ENCODE measurements around the gene TEKT5. TPM values are rescaled to one million over a fixed set of nuclear protein-coding genes. Genes with fewer than 3 reads are reported as not detected.

TEKT5 gene
- total RNA-seq, 2 donors from 2014 or later = not detected

DNA sequence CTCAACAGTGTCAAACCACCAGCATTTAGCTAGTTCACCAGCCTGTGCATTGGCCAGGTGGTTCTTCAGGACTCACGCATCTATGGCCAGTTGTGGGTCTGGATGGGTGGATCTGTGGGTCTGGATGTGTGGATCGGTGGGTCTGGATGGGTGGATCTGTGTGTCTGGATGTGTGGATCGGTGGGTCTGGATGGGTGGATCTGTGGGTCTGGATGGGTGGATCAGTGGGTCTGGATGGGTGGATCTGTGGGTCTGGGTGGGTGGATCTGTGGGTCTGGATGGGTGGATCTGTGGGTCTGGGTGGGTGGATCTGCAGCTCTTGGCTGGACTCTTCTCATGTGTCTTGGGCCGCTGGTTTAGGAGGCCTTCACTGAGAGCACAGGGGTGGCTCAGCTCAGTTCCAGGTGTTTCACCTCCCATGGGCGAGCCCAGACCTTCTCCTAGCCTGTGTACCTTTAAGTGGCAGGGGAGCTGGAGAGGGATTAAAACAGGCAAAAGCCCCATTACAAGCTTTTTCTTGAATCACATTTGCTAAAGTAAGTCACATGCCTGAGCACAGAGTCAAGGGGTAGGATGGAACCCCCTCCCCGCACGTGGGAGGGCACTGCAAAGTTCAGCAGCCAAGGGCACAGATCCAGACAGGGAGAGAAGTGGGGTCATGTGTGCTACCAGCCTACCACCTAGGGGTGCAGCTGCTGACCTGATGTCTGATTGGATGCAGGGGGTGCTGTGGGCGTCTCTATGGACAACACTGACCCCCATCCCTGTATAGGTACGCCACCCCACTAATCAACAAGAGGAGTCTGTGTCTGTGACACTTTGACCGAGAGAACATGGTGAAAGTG, 45.5 kb upstream of the TEKT5 start:
- H3K4me1 ChIP-seq = peaks cover 0 to 41% of the 10 kb centered on the region in 2 donors
- no peak overlapping the region for H3K27ac ChIP-seq
- no peaks in the 10 kb centered on the region for H3K9me3 ChIP-seq
- no peaks in the 10 kb centered on the region for H3K27me3 ChIP-seq
- H3K4me3 ChIP-seq = no peak overlapping the region
- H3K36me3 ChIP-seq = no peaks in the 10 kb centered on the region
- TF ChIP-seq, protein P1, sequence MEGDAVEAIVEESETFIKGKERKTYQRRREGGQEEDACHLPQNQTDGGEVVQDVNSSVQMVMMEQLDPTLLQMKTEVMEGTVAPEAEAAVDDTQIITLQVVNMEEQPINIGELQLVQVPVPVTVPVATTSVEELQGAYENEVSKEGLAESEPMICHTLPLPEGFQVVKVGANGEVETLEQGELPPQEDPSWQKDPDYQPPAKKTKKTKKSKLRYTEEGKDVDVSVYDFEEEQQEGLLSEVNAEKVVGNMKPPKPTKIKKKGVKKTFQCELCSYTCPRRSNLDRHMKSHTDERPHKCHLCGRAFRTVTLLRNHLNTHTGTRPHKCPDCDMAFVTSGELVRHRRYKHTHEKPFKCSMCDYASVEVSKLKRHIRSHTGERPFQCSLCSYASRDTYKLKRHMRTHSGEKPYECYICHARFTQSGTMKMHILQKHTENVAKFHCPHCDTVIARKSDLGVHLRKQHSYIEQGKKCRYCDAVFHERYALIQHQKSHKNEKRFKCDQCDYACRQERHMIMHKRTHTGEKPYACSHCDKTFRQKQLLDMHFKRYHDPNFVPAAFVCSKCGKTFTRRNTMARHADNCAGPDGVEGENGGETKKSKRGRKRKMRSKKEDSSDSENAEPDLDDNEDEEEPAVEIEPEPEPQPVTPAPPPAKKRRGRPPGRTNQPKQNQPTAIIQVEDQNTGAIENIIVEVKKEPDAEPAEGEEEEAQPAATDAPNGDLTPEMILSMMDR (IDR thresholded peaks at IDR 0.05) = no peak
- DNase-seq (ENCODE audit: low spot score) = peak; percentile 55

DNA sequence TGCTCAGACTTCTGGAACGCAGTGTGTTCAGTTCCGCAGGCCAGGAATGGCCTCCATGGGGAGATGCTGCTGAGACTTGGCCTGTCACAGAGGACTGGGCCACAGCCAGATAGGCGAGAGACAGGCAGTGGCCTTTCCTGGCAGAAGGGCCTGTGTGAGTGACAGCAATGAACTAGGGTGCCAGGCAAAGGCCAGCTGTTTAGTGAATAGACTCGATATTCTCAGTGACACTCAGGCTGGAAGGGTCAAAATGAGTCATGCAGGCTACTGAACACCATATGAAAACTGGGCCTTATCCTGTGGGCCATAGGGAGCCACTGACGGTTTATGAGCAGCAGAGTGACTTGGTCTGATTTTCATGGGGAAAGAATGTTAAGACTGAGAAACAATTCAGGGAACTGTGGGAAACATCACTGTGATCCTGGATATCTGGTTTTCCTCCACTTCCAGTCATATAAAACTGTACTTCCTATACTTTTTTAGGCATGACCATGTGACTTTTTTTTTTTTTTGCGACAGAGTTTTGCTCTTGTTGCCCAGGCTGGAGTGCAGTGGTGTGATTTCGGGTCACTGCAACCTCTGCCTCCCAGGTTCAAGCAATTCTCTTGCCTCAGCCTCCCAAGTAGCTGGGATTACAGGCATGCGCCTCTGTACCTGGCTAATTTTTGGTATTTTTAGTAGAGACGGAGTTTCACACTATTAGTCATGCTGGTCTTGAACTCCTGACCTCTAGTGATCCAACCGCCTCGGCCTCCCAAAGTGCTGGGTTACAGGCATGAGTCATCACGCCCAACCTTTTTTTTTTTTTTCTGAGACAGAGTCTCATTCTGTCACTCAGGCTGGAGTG, 43.7 kb upstream of the TEKT5 start:
- Histone ChIP-seq H3K27me3 (no peaks in the 10 kb centered on the region), H3K9me3 (no peaks in the 10 kb centered on the region), H3K27ac (peak overlapping the region; percentile 73 to 86), H3K4me1 (peaks cover 0 to 30% of the 10 kb centered on the region in 2 donors), H3K36me3 (no peaks in the 10 kb centered on the region), H3K4me3 (no peak overlapping the region)
- DNase-seq (ENCODE audit: low spot score) = peak; percentile 90
- TF ChIP-seq, protein P1 (IDR thresholded peaks at IDR 0.05) = no peak

DNA sequence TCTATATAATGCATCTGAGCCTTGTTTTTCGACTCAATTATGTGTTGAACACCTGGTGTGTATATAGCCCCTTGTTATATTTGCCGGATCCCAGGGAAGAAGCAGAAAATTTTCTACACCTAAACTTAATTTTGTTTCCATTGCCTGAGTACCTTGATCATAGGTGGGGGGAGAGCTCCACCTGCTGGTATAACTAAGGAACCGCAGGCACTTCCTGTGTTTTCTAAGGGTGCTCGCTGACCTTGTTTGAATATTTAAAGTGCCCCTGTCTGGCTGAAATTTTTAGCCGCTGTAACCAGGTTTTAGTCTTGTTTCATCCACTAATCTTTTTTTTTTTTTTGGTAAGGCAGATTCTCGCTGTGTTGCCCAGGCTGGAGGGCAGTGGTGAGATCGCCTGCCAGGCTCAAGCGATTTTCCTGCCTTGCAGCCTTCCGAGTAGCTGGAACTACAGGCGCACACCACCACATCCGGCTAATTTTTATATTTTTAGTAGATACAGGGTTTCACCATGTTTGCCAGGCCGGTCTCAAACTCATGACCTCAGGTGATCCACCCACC, 42.4 kb upstream of the TEKT5 start:
- no peak overlapping the region for H3K4me3 ChIP-seq
- no peaks in the 10 kb centered on the region for H3K9me3 ChIP-seq
- peaks cover 0 to 20% of the 10 kb centered on the region in 2 donors for H3K4me1 ChIP-seq
- H3K27ac ChIP-seq = peak overlapping the region; percentile 73 to 86
- DNase-seq (ENCODE audit: low spot score) = peak; percentile 77
- H3K27me3 ChIP-seq = no peaks in the 10 kb centered on the region
- no peaks in the 10 kb centered on the region for H3K36me3 ChIP-seq
- TF ChIP-seq, protein P1 (IDR thresholded peaks at IDR 0.05) = peak; percentile 92 to 93

DNA sequence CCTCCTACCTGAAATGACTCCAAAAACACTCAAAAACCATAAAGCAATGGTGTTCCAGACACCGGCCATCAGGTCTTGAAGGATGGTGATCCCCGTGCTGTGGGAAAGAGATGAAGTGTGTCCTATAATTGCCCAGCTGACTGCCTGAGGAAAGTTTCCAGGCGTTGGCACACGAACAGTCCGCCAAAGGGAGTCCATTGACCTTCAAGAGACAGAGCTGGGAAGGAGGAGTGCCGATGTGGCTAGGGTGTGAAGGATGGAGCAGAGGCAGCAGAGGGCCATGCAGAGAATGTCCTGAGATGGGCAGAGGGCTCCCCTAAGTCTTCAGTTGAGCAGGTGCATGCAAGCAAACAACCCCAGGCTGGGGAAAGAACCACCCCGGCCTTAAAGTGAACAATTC, 37.1 kb upstream of the TEKT5 start:
- no peaks in the 10 kb centered on the region for H3K27me3 ChIP-seq
- H3K9me3 ChIP-seq = no peaks in the 10 kb centered on the region
- no peaks in the 10 kb centered on the region for H3K36me3 ChIP-seq
- TF ChIP-seq, protein P1 (IDR thresholded peaks at IDR 0.05) = no peak
- no peak overlapping the region for H3K27ac ChIP-seq
- no peak overlapping the region for H3K4me3 ChIP-seq
- no peaks in the 10 kb centered on the region for H3K4me1 ChIP-seq
- DNase-seq (ENCODE audit: low spot score) = no peak

DNA sequence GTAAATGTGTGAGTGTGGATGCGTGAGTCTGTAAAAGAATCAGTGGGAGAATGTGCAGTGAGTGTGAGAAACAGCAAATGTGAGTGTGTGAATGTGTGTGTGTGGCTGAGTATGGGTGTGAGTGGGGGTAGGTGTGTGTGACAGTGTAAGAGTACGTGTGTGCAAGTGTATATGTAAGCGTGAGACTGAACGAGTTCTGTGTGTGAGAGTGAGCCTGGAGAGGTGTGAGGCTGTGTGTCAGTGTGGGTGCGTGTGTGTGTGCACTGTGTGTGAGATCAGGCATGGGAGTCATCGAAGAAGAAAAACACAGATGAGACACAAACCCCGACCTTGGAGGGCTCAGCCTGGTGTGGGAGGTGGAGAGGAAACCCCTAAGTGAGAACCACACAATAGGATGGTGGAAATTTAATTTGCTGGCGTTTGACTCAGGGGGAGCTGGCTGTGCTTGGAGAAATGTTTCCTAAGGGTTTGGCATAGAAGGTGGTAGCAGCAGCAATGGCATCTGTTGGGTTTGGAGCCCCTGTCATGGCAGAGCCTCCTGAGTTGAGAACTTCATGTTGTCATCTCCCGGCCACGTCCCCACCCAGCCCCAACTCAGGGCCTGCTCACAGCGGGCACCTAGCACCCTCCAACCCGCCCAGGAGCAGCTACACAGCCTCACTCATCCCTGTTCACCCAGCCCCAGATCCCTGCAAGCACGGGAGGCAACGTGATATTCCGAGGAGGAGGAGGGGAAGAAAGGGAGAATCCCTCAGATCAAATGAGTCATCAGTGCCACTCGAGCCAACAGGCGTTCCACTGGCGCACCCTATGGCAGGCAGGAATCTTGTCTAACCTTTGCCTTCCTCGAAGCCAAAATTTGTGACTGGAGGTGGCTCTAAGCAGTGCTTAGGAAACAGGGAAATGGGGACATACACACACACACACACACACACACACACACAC, 34.6 kb upstream of the TEKT5 start:
- no peak overlapping the region for H3K27ac ChIP-seq
- H3K4me3 ChIP-seq = no peak overlapping the region
- no peaks in the 10 kb centered on the region for H3K4me1 ChIP-seq
- no peaks in the 10 kb centered on the region for H3K36me3 ChIP-seq
- TF ChIP-seq, protein P1 (IDR thresholded peaks at IDR 0.05) = no peak
- H3K9me3 ChIP-seq = no peaks in the 10 kb centered on the region
- no peaks in the 10 kb centered on the region for H3K27me3 ChIP-seq
- DNase-seq (ENCODE audit: low spot score) = no peak
